Fibroblast of lung (primary cell): ENCODE data around the gene CD84. TPM values are rescaled to one million over a fixed set of nuclear protein-coding genes. Genes with fewer than 3 reads are reported as not detected.

Experiments used
- DNase-seq, 2 donors: peaks; one replicate each; pipeline versions ENCODE4 v3.0.0 to v3.0.0-alpha.2; 2010; ENCODE audit warnings: low read depth in 2 of 2
- H2AFZ ChIP-seq: 2 replicates; pipeline ENCODE4 v1.5.1; 2012; ENCODE audit warnings: low read length, control low read depth, inconsistent platforms
- H3K27ac ChIP-seq: 2 replicates; pipeline ENCODE4 v1.5.1; 2011; ENCODE audit warnings: low read length, control low read depth; ENCODE audit not compliant: insufficient read depth
- H3K27me3 ChIP-seq: 2 replicates; pipeline ENCODE4 v1.5.1; 2011; ENCODE audit warnings: mild to moderate bottlenecking, low read length; ENCODE audit not compliant: control insufficient read depth, insufficient read depth
- H3K36me3 ChIP-seq: 2 replicates; pipeline ENCODE4 v1.5.1; 2011; ENCODE audit warnings: low read length; ENCODE audit not compliant: control insufficient read depth, insufficient read depth
- H3K4me1 ChIP-seq: 2 replicates; pipeline ENCODE4 v1.5.1; 2011; ENCODE audit warnings: low read length; ENCODE audit not compliant: control insufficient read depth, insufficient read depth; ENCODE audit errors: extremely low read depth
- H3K4me2 ChIP-seq: 2 replicates; pipeline ENCODE4 v1.5.1; 2011; ENCODE audit warnings: low read length, control low read depth; ENCODE audit not compliant: insufficient read depth; ENCODE audit errors: extremely low read depth
- H3K4me3 ChIP-seq, 4 experiments: fragments of 200-600 bp in 1 of 4; sonication (generic) in 1 of 4; replicated peaks in 1 of 4; 2 replicates each; pipeline ENCODE4 v1.5.1; 2011 to 2016; ENCODE audit warnings: low read length in 4 of 4, low read depth in 3 of 4, mild to moderate bottlenecking in 3 of 4, control low read depth in 2 of 4, inconsistent platforms in 1 of 4, mixed read lengths in 1 of 4; ENCODE audit not compliant: insufficient read depth in 1 of 4; ENCODE audit errors: control extremely low read depth in 1 of 4
- H3K79me2 ChIP-seq: 2 replicates; pipeline ENCODE4 v1.5.1; 2012; ENCODE audit warnings: mild to moderate bottlenecking, low read length, inconsistent platforms; ENCODE audit not compliant: control insufficient read depth, insufficient read depth
- H3K9ac ChIP-seq: 2 replicates; pipeline ENCODE4 v1.5.1; 2011; ENCODE audit warnings: mild to moderate bottlenecking, low read length, control low read depth; ENCODE audit not compliant: insufficient read depth
- H3K9me3 ChIP-seq: 2 replicates; pipeline ENCODE4 v1.5.1; 2012; ENCODE audit warnings: low read depth, low read length; ENCODE audit not compliant: control insufficient read depth, insufficient read depth
- H4K20me1 ChIP-seq: 2 replicates; pipeline ENCODE4 v1.5.1; 2011; ENCODE audit warnings: low read length; ENCODE audit not compliant: control insufficient read depth, insufficient read depth; ENCODE audit errors: extremely low read depth
- EZH2 ChIP-seq: IDR thresholded peaks from 2 replicates; pipeline ENCODE4 v1.5.1; 2012; ENCODE audit warnings: low read length, control low read depth, mild to moderate bottlenecking; ENCODE audit errors: missing control alignments
- polyA plus RNA-seq, 2 donors: library from polyadenylated mRNA; depleted of rRNA in 1 of 2; stranded (reverse) in 1 of 2; unstranded in 1 of 2; fragments of >200 nt; gene quantifications; 2 replicates each; pipeline ENCODE4 v1.2.1, GENCODE V29; 2011 to 2012; ENCODE audit warnings: missing spikeins in 1 of 2
- total RNA-seq: library from RNA; depleted of rRNA; stranded (reverse); fragments of >200 nt; gene quantifications from 2 replicates; pipeline ENCODE4 v1.2.1, GENCODE V29; 2014
- TF ChIP-seq, protein P1 (sequence below), 2 donors: IDR thresholded peaks in 1 of 2; conservative IDR thresholded peaks in 1 of 2; 1 replicate in 1 of 2; 2 replicates in 1 of 2; pipeline ENCODE4 v1.5.1; 2011 to 2012; ENCODE audit warnings: low read length in 2 of 2, control low read depth in 1 of 2, inconsistent platforms in 1 of 2, low read depth in 1 of 2, mild to moderate bottlenecking in 1 of 2

The CD84 gene
- total and polyA plus RNA-seq, 2 donors (not counting 1 experiment from before 2014, with no cell fraction given) = not detected

GRCh38 chr1:160622501-160623226 is 43.4 kb upstream of the CD84 start:
- Histone ChIP-seq H2AFZ (no peak overlapping the region), H3K4me2 (no peak overlapping the region), H3K9ac (no peak overlapping the region)

GRCh38 chr1:160621633-160622413 is 42.5 kb upstream of the CD84 start:
- H4K20me1 ChIP-seq = no peaks in the 10 kb centered on the region
- no peaks in the 10 kb centered on the region for H3K79me2 ChIP-seq
- H3K4me1 ChIP-seq = no peaks in the 10 kb centered on the region
- no peak for DNase-seq
- no peaks in the 10 kb centered on the region for H3K36me3 ChIP-seq
- no peak for TF ChIP-seq EZH2
- TF ChIP-seq, protein P1, sequence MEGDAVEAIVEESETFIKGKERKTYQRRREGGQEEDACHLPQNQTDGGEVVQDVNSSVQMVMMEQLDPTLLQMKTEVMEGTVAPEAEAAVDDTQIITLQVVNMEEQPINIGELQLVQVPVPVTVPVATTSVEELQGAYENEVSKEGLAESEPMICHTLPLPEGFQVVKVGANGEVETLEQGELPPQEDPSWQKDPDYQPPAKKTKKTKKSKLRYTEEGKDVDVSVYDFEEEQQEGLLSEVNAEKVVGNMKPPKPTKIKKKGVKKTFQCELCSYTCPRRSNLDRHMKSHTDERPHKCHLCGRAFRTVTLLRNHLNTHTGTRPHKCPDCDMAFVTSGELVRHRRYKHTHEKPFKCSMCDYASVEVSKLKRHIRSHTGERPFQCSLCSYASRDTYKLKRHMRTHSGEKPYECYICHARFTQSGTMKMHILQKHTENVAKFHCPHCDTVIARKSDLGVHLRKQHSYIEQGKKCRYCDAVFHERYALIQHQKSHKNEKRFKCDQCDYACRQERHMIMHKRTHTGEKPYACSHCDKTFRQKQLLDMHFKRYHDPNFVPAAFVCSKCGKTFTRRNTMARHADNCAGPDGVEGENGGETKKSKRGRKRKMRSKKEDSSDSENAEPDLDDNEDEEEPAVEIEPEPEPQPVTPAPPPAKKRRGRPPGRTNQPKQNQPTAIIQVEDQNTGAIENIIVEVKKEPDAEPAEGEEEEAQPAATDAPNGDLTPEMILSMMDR (conservative IDR thresholded peaks at IDR 0.05 in 1 of 2, IDR thresholded peaks at IDR 0.05 in 1 of 2; ENCODE audit: low read depth in 1 of 2, low read length in 2 of 2) = no peak
- H2AFZ ChIP-seq = no peak overlapping the region
- no peak overlapping the region for H3K4me2 ChIP-seq
- H3K27me3 ChIP-seq = no peaks in the 10 kb centered on the region
- H3K9ac ChIP-seq = no peak overlapping the region
- no peak overlapping the region for H3K4me3 ChIP-seq
- no peaks in the 10 kb centered on the region for H3K9me3 ChIP-seq
- no peak overlapping the region for H3K27ac ChIP-seq

More at GRCh38 chr1:160622501-160623226, 43.4 kb upstream of the CD84 start:
- Histone ChIP-seq H3K27me3 (no peaks in the 10 kb centered on the region), H3K4me1 (no peaks in the 10 kb centered on the region), H4K20me1 (no peaks in the 10 kb centered on the region), H3K79me2 (no peaks in the 10 kb centered on the region), H3K27ac (no peak overlapping the region), H3K9me3 (no peaks in the 10 kb centered on the region), H3K4me3 (no peak overlapping the region), H3K36me3 (no peaks in the 10 kb centered on the region)
- TF ChIP-seq, protein P1 (conservative IDR thresholded peaks at IDR 0.05 in 1 of 2, IDR thresholded peaks at IDR 0.05 in 1 of 2; ENCODE audit: low read depth in 1 of 2, low read length in 2 of 2) = no peak
- TF ChIP-seq EZH2 = no peak
- no peak for DNase-seq

DNA sequence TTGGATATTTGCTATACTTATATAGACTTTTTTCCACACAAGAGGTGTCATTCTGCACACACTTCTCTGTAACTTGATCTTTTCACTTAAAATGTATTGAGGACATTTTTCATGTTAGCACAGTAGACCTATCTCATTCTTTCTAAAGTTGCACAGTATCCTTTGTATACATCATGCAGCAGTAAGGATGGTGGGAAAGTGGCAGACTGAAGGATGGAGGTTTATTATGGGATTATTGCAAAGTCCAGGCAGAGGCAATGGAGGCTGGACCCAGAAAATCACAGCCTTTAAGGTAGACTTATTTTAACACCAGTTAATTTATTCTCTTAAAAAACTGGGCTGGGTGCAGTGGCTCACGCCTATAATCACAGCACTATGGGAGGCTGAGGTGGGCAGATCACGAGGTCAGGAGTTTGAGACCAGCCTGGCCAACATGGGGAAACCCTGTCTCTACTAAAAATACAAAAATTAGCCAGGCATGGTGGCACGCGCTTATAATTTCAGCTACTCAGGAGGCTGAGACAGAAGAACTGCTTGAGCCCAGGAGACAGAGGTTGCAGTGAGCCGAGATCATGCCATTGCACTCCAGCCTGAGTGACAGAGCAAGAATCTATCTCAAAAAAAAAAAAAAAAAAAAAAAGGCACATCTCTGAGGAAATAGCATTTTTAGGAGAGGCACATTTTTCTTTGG is 41.8 kb upstream of the CD84 start:
- no peak overlapping the region for H3K4me3 ChIP-seq
- no peak overlapping the region for H3K4me2 ChIP-seq
- no peak overlapping the region for H3K27ac ChIP-seq
- H3K36me3 ChIP-seq = no peaks in the 10 kb centered on the region
- H2AFZ ChIP-seq = no peak overlapping the region
- H3K9ac ChIP-seq = no peak overlapping the region
- H3K9me3 ChIP-seq = no peaks in the 10 kb centered on the region
- TF ChIP-seq EZH2 = no peak
- TF ChIP-seq, protein P1 (conservative IDR thresholded peaks at IDR 0.05 in 1 of 2, IDR thresholded peaks at IDR 0.05 in 1 of 2; ENCODE audit: low read depth in 1 of 2, low read length in 2 of 2) = no peak
- H3K79me2 ChIP-seq = no peaks in the 10 kb centered on the region
- DNase-seq = no peak
- no peaks in the 10 kb centered on the region for H3K4me1 ChIP-seq
- H4K20me1 ChIP-seq = no peaks in the 10 kb centered on the region
- no peaks in the 10 kb centered on the region for H3K27me3 ChIP-seq
